Neural progenitor cell (in vitro differentiated cells): Measurements from ENCODE around the gene GLIS1. TPM values are rescaled to one million over a fixed set of nuclear protein-coding genes. Genes with fewer than 3 reads are reported as not detected.

Experiments
- DNase-seq: peaks from one replicate; pipeline ENCODE4 v3.0.0-alpha.2; 2016; ENCODE audit warnings: low spot score
- H2AFZ ChIP-seq: fragments of 200-600 bp; sonication (generic); replicated peaks from 2 replicates; pipeline ENCODE4 v1.6.1; 2016; ENCODE audit warnings: antibody characterized with exemption
- H3F3A ChIP-seq: fragments of 200-600 bp; sonication (generic); 2 replicates; pipeline ENCODE4 v1.6.1; 2016; ENCODE audit warnings: antibody characterized with exemption, low read depth
- H3K27ac ChIP-seq: fragments of 200-600 bp; sonication (generic); 2 replicates; pipeline ENCODE4 v1.5.1; 2016; ENCODE audit warnings: mild to moderate bottlenecking
- H3K27me3 ChIP-seq: fragments of 200-600 bp; sonication (generic); 2 replicates; pipeline ENCODE4 v1.6.1; 2016; ENCODE audit warnings: mild to moderate bottlenecking, moderate library complexity
- H3K36me3 ChIP-seq: fragments of 200-600 bp; sonication (generic); 2 replicates; pipeline ENCODE4 v1.5.1; 2016
- H3K4me1 ChIP-seq: fragments of 200-600 bp; sonication (generic); 2 replicates; pipeline ENCODE4 v1.6.1; 2016; ENCODE audit warnings: mixed run types
- H3K4me2 ChIP-seq: fragments of 200-600 bp; sonication (generic); 2 replicates; pipeline ENCODE4 v1.6.1; 2016
- H3K4me3 ChIP-seq: fragments of 200-600 bp; sonication (generic); 2 replicates; pipeline ENCODE4 v1.5.1; 2016
- H3K79me2 ChIP-seq: fragments of 200-600 bp; sonication (generic); 2 replicates; pipeline ENCODE4 v1.6.1; 2016; ENCODE audit warnings: low read depth
- H3K9ac ChIP-seq: fragments of 200-600 bp; sonication (generic); 2 replicates; pipeline ENCODE4 v1.6.1; 2016
- H3K9me3 ChIP-seq: fragments of 200-600 bp; sonication (generic); 2 replicates; pipeline ENCODE4 v1.5.1; 2016; ENCODE audit warnings: low read depth
- H4K20me1 ChIP-seq: fragments of 200-600 bp; sonication (generic); 2 replicates; pipeline ENCODE4 v1.6.1; 2016; ENCODE audit warnings: low read depth
- H3K27ac Mint-ChIP-seq: 3 replicates; pipeline ENCODE4 v1.8.0; 2021; ENCODE audit warnings: mixed read lengths
- H3K27me3 Mint-ChIP-seq: 2 replicates; pipeline ENCODE4 v1.8.0; 2022; ENCODE audit warnings: low read depth, mild to moderate bottlenecking, inconsistent platforms, moderate library complexity, mixed read lengths; ENCODE audit not compliant: insufficient read depth
- H3K36me3 Mint-ChIP-seq: 3 replicates; pipeline ENCODE4 v1.8.0; 2021; ENCODE audit warnings: mixed read lengths
- H3K4me1 Mint-ChIP-seq: 3 replicates; pipeline ENCODE4 v1.8.0; 2021; ENCODE audit warnings: mixed read lengths
- H3K4me3 Mint-ChIP-seq: 3 replicates; pipeline ENCODE4 v1.8.0; 2021; ENCODE audit warnings: mild to moderate bottlenecking, moderate library complexity, mixed read lengths
- H3K9me3 Mint-ChIP-seq: 3 replicates; pipeline ENCODE4 v1.8.0; 2020; ENCODE audit warnings: mixed read lengths
- EZH2 ChIP-seq: fragments of 200-600 bp; sonication (generic); IDR thresholded peaks from 2 replicates; pipeline ENCODE4 v1.6.1; 2017; ENCODE audit warnings: antibody characterized with exemption, mild to moderate bottlenecking, moderate library complexity
- EZH2phosphoT487 ChIP-seq: fragments of 200-600 bp; sonication (generic); IDR thresholded peaks from 2 replicates; pipeline ENCODE4 v1.6.1; 2017; ENCODE audit warnings: antibody characterized with exemption
- total RNA-seq: library from RNA; depleted of rRNA; stranded (reverse); fragments of >200 nt; gene quantifications from 2 replicates; pipeline ENCODE4 v1.2.3, GENCODE V29; 2015; ENCODE audit warnings: low replicate concordance
- TF ChIP-seq, protein P1 (sequence below): fragments of 200-600 bp; sonication (generic); IDR thresholded peaks from 2 replicates; pipeline ENCODE4 v1.5.1; 2017; ENCODE audit warnings: antibody characterized with exemption, mild to moderate bottlenecking

GLIS1 gene
- total RNA-seq, 1 donor from 2014 or later: not detected

DNA sequence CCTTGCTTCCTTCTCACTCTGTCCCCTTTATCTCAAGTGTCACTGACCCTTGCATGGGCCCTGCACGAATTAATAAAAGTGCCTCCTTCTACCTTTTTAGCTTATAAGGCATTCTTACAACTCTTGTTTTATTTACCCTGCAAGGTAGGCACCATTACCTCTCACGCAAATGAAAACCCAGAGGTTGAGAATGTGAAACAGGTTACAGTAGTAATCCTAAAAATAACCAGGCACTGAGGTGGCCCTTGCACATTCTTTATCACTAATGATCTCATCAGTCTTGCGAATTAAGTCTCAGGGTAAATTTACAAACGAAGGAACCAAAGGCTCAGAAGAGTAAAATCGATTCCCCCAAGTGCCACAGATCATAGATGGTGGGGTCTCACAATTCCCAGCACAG is 3.7 kb downstream of the GLIS1 start:
- TF ChIP-seq, protein P1, sequence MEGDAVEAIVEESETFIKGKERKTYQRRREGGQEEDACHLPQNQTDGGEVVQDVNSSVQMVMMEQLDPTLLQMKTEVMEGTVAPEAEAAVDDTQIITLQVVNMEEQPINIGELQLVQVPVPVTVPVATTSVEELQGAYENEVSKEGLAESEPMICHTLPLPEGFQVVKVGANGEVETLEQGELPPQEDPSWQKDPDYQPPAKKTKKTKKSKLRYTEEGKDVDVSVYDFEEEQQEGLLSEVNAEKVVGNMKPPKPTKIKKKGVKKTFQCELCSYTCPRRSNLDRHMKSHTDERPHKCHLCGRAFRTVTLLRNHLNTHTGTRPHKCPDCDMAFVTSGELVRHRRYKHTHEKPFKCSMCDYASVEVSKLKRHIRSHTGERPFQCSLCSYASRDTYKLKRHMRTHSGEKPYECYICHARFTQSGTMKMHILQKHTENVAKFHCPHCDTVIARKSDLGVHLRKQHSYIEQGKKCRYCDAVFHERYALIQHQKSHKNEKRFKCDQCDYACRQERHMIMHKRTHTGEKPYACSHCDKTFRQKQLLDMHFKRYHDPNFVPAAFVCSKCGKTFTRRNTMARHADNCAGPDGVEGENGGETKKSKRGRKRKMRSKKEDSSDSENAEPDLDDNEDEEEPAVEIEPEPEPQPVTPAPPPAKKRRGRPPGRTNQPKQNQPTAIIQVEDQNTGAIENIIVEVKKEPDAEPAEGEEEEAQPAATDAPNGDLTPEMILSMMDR: no peak
- TF ChIP-seq EZH2phosphoT487 (no peak), EZH2 (no peak)
- Histone ChIP-seq H3K4me1 (peaks cover 18% of the 10 kb centered on the region), H3K4me3 (no peak overlapping the region), H3K9me3 (no peaks in the 10 kb centered on the region), H4K20me1 (peaks cover 23% of the 10 kb centered on the region), H3K27ac (no peak overlapping the region), H3K9ac (no peak overlapping the region), H3K27me3 (peaks cover 85% of the 10 kb centered on the region), H3K36me3 (no peaks in the 10 kb centered on the region), H2AFZ (no peak overlapping the region), H3K79me2 (no peaks in the 10 kb centered on the region), H3F3A (peaks cover 22% of the 10 kb centered on the region), H3K4me2 (no peak overlapping the region)
- Mint-ChIP-seq H3K9me3 (no peaks in the 10 kb centered on the region), H3K4me1 (peaks cover 16% of the 10 kb centered on the region), H3K27me3 (peaks cover 41% of the 10 kb centered on the region), H3K27ac (no peak overlapping the region), H3K4me3 (no peak overlapping the region), H3K36me3 (no peaks in the 10 kb centered on the region)
- no peak for DNase-seq

DNA sequence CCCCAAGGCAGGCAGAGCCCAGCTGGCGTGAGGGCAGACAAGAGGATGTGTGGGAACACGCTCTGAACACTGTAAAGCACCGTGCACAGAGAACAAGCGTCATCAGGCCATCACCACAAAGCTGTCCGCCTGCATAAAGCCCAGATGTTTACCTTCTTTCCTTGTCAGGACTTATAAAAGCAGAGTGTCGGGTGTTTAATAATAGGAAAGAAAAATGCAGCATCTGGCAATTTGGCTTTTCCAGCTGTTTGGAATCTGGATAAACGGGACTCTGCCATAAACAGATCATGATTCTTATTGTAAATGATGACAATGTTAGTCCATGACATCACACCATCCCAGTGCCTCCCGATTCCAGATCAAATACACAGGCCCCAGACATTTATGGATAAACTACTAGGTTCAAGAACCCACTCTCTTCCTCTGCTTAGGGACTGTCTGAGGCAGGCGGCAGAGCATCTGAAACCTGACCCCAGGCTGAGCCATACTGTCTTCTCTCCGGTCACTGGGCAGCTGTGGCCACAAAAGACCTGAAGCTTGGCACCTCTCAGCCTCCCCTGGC is 4.2 kb downstream of the GLIS1 start:
- Histone ChIP-seq H3K9me3 (no peaks in the 10 kb centered on the region), H3K27ac (no peak overlapping the region), H3K36me3 (no peaks in the 10 kb centered on the region), H3K9ac (no peak overlapping the region), H4K20me1 (peaks cover 18% of the 10 kb centered on the region), H3K27me3 (peaks cover 80% of the 10 kb centered on the region), H3F3A (peaks cover 18% of the 10 kb centered on the region), H3K4me3 (no peak overlapping the region), H3K4me1 (peaks cover 16% of the 10 kb centered on the region), H3K79me2 (no peaks in the 10 kb centered on the region), H3K4me2 (no peak overlapping the region), H2AFZ (no peak overlapping the region)
- Mint-ChIP-seq H3K36me3 (no peaks in the 10 kb centered on the region), H3K9me3 (no peaks in the 10 kb centered on the region), H3K27me3 (peaks cover 38% of the 10 kb centered on the region), H3K27ac (no peak overlapping the region), H3K4me1 (peaks cover 16% of the 10 kb centered on the region), H3K4me3 (no peak overlapping the region)
- peak; percentile 60 for DNase-seq
- TF ChIP-seq EZH2phosphoT487 (no peak), EZH2 (no peak)
- TF ChIP-seq, protein P1: no peak

DNA sequence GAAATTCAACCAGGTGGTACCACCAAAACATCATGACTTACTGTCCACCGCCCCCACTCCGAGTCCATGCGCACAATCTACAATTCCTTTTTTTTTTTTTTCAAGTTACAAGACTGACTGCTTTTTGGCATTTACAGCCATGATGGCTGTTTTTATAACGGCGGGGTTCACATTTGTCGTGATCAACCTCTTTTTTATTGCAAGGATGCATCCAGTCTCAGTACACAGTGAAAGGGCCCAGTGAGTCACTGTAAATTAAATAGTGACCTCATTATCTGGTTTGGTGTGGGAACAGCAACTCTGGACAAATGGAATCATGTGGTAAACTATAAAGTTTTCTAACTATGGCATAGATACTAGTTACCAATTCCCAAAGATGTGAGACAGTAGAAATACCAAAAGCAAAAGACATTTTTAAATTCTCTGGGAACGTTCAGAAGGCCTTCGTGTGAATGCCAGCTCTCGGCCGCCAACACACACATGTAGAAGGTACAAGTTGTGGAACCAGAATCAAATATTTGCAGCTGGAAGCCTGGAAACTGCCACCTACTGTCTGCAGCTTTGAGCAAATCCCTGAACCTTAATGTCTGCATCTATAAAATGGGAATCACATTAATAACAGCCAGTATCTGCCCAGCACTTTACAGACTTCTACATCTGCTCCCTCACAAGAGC is 4.9 kb downstream of the GLIS1 start:
- Mint-ChIP-seq H3K36me3 (no peaks in the 10 kb centered on the region), H3K4me1 (peaks cover 17% of the 10 kb centered on the region), H3K27me3 (peaks cover 34% of the 10 kb centered on the region), H3K4me3 (no peak overlapping the region), H3K27ac (no peak overlapping the region), H3K9me3 (no peaks in the 10 kb centered on the region)
- Histone ChIP-seq H3K27ac (no peak overlapping the region), H3K4me2 (no peak overlapping the region), H2AFZ (no peak overlapping the region), H3K9me3 (no peaks in the 10 kb centered on the region), H4K20me1 (peaks cover 15% of the 10 kb centered on the region), H3K4me3 (no peak overlapping the region), H3K36me3 (no peaks in the 10 kb centered on the region), H3F3A (peaks cover 13% of the 10 kb centered on the region), H3K4me1 (peaks cover 13% of the 10 kb centered on the region), H3K79me2 (no peaks in the 10 kb centered on the region), H3K9ac (no peak overlapping the region), H3K27me3 (peaks cover 74% of the 10 kb centered on the region)
- no peak for DNase-seq
- TF ChIP-seq, protein P1: no peak
- TF ChIP-seq EZH2: no peak
